GM19023 (cell line): ENCODE data around the gene CHD2.

Experiments
- ATAC-seq: cut with Tn5 transposase; IDR thresholded peaks from one replicate; pipeline ENCODE4 v1.9.1; 2021; ENCODE audit warnings: mild to moderate bottlenecking, moderate library complexity; ENCODE audit not compliant: unreplicated experiment

The CHD2 gene

DNA sequence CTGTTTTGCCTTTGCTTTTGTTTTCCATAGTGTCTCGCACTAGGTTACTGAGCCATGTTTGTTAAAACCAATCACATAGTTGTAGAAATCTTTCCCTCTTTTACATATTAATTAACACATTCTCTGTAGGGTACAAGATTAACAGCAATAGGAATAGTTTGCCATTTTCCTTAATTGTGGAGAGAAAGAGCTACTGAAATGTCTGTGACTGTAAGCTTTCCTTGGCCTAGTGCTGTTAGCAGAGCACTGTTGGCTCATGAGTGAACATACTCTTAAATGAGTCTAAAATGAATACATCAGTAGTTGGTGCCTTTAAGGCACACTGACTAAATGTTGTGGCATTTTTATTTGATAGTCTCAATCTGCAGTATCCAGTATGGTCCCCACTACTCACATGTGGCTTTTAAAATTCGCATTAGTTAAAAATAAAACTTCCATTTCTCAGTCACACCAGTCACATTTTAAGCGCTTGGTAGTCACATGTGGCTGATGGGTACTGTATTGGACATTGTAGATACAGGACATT is 28.2 kb downstream of the CHD2 start:
- ATAC-seq, result no peak

DNA sequence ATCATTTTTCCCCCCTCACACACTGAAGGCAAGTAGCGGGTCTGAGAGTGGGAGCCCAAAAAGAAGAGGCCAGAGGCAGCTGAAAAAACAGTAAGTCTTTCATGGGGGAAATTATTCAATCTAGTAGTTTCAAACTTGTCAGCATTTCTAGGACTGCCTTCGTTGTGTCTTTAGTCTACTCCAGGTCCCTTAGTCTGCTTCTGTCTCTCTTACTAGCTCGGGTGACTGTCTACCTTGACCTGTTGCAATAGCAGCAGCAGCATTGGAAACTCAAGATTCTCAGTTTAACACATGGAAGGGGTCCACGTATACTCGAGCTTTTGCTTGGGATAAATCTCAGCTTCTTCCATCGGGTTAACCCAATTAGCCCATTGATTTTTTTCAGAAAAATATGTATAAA is 28.9 kb downstream of the CHD2 start:
- no peak for ATAC-seq

- ATAC-seq, result no peak
Observed at GRCh38 chr15:92930054-92930621, 30.0 kb downstream of the CHD2 start.

DNA sequence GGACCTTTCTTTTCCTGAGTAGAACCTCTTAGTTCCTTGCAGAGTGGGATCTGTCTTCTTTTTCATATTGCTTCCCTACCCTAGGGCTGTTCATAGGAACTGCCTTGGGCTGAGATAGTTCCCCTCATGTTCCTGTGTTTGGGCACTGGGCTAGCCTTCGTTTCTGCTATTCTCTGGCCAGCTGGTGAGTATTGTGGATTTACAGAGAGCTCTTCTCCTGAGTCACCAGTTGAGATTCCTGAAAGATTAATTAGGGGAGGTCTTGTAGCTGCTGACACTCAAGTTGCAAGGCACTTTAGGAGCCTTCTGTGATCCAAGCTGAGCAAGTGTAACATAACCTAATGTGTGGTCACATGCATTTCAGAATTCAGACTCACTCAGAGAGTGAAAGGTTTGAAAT is 30.7 kb downstream of the CHD2 start:
- ATAC-seq, result no peak

DNA sequence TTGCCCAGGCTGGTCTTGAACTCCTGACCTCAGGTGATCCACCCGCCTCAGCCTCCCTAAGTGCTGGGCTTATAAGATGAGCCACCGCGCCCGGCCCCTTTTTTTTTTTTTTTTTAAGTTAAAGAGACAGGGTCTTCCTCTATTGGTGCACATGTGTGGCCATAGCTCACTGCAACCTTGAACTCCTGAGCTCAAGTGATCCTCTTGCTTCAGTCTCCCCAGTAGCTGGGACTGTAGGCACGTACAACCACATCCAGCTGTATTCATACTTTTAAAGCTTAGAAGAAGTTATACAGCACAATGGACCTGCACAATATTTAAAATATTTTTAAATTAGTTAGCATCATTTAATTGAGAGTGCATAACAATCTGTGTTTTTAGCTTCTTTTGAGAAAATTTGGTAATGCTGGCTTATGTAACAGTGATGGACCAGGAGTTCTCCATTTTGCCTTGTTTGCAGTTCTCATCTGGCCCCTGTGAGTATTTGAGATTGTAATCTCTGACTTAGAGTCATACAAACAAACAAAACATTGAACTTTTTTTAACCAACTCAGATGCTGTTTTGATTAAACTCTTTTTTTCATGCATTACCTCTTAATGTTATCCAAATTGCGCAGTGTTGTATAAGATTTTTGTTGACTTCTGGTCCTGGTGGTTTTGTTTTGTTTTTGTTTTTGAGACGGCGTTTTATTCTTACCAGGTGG is 33.0 kb downstream of the CHD2 start:
- no peak for ATAC-seq

DNA sequence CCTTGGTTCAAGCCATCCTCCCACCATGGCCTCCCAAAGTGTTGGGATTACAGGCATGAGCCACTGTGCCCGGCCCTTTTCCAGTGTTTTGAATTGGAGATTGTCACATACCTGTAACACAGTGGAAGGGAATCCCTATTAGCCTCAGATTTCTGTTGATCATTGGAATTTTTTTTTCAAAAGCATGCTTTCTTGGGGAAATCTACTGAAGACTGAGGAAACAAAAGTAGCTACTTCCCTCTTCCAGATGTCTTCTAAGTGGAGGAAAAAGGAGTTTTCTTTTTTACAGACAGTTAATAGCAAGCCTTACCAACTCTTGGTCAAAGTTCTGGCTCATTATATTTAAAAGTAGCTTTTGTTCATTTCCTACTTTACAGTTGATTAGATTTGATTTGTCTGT is 33.7 kb downstream of the CHD2 start:
- ATAC-seq, result no peak

- ATAC-seq, result no peak
Observed at GRCh38 chr15:92934716-92935115, 34.6 kb downstream of the CHD2 start.

DNA sequence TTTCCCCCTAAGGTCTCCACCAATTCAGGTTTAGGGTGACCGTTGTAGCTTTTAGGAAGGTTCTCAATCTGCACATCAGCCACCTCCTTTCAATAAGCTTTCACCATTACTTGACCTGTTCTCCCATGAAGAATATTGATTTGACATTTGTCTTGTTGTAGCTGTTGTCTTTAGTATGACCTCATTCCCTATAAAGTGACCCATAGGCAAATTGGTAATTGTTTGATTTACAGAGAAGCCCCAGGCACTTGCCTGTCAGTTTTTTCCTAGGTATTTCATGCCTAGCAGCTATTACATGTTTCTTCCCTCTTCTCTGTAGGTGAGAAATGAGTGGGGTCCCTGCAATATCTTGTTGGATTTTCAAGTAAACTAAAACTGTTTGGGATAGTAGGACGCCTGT is 36.0 kb downstream of the CHD2 start:
- no peak for ATAC-seq

GRCh38 chr15:92936693-92937092 is 36.6 kb downstream of the CHD2 start:
- no peak for ATAC-seq

DNA sequence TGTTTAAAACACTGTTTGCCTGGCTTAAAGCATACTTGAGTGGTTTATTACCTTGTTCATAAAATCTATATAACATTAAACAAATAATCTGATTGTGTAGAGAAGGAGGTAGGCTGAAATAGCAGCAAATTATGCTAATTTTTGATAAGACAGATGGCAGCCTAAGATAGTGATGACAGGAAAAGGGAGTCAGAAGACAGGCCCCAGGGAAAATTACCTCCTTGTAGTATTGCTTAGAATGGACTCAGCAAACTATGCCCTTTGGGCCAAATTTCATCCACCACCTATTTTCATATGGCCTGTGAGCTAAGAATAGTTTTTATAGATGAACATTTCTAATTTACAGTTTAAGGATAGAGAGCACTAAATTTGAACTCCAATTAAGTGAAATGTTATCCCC is 37.8 kb downstream of the CHD2 start:
- no peak for ATAC-seq

DNA sequence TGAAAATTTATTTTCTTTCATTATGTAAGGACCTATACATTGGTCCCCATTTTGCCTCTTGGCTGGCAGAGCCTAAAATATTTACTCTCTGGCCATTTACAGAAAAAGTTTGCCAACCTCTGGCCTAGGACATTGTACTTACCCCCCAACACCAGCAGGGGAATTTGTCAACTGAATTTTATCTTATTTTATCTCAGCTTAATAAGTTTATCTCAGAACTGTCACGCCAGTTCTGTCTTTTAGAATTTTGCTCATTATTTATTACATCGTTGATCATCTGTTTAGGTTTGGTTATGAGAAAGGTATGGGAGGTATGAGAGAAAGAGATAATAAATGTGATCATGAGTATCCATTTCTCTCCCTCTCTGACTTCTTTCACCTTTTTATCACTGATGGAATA is 38.3 kb downstream of the CHD2 start:
- ATAC-seq, result no peak

DNA sequence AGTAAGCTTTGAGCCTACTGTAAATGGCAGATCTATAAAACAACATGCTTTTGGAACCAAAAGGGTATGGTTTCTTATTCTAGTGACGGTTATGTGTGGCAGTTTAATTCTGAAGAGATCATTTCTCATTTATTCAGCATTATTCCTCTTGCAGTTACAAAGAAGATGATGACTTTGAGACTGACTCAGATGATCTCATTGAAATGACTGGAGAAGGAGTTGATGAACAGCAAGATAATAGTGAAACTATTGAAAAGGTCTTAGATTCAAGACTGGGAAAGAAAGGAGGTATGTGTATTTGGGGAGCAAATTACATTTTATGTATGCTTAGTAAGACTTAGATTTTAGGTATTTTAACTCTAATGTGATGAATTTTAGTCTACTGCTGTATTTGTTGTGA is 41.5 kb downstream of the CHD2 start:
- no peak for ATAC-seq

DNA sequence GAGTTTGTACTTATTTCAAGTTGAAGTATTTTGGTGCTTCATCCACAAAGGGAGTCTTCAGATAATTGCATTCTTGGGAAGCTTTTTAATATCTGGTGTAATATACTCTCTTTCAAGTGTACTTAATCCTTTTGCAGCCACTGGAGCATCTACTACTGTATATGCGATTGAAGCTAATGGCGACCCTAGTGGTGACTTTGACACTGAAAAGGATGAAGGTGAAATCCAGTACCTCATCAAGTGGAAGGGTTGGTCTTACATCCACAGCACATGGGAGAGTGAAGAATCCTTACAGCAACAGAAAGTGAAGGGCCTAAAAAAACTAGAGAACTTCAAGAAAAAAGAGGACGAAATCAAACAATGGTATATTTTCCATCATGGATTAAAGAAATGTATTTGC is 42.6 kb downstream of the CHD2 start:
- no peak for ATAC-seq

DNA sequence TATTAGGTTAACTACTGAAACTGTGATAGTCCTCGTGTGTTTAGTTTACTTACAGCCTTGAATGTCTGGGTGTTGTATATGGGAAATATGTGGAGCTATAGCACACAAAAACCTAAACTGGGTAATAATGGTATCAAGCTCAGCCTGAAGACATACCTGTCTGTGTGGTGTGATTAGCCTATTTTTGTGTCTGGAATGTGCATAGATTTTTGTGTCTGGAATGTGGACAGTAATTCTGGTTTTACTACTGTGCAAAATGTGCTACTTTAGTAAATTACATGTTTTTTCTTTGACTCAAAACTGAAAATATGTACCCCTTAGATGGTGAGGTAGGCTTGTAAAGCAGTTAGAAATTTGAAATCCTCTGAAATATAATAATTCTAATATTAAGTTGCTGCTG is 43.5 kb downstream of the CHD2 start:
- no peak for ATAC-seq

GRCh38 chr15:92944946-92945521 is 44.9 kb downstream of the CHD2 start:
- no peak for ATAC-seq

- ATAC-seq, result no peak
Observed at GRCh38 chr15:92947071-92947730, 47.1 kb downstream of the CHD2 start.

DNA sequence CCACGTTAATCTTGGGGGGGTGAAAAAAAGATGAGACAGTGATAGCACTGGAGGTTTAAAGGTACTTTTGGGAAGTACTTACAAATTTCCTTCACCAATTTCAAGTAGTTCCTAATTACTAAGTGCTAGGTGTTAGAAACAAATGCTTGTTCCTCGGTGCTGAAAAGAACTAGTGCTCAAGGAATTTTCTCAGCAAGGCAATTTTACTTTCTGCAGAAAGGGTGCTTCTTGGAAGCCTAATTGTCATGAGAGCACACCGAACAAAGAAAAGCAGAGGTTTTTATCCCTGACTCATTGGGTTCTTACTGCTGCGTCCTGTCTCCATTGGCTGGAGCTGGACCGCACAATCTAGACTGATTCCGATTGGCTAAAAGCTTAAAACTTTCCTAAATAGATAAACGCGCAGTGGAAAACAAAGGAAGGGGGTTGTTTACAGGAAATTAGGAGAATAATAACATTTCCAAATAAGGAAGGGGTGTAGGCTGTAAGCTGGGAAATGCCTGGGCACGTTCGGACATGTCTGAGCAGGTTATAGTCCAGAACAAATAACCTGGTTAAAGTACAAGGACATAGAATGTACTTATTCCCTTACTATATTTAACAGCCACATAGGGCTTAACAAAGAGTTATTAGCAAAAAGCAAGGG is 49.6 kb downstream of the CHD2 start:
- no peak for ATAC-seq

DNA sequence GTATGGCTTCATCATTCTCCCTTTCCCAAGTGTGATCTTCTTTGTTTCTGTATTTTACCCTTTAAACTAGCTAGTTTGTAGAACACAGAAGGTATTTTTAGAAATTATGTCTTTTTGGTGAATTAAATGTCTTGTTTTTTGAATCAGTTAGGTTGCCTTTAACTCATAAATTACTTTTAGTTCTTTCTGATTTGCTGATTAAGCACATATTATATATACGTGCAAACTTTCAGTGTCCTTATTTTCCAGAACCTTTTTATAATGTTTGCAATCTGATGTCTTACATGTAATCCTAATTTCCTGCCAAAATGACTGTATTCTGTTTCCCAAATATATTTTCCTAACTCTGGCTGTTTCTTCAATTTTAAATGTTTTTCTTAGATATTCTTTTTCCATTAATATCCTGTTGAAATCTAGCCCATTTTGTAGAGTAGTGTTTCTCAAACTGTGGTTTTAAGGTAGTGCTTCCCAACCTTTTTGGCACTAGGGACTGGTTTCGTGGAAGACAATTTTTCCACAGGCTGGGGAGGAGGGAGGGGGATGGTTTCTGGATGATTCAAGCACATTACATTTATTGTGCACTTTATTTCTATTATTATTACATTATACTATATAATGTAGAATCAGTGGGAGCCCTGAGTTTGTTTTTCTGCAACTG is 51.8 kb downstream of the CHD2 start:
- ATAC-seq, result no peak

GRCh38 chr15:92952458-92952850 is 52.3 kb downstream of the CHD2 start:
- no peak for ATAC-seq

GRCh38 chr15:92953566-92953965 is 53.4 kb downstream of the CHD2 start:
- no peak for ATAC-seq

DNA sequence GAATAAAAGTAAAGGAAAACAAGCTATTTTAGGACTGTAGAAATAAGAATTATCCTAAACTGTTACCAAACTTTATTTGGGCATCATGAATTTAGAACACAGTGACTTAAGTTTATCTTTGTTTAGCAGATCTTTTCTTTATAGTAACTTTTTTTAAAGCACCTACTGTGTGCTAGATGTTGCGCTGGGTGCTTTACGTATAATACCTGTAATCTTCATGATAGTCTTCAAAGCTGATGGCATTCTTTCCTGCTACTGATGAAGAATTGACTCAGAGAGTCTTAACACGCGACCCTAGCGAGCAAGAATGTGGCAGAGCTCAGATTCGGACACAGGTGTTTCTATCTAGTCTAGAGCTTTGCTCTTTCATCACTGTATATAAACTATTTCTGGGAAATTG is 53.9 kb downstream of the CHD2 start:
- ATAC-seq, result no peak
